Smooth muscle cell (in vitro differentiated cells): ENCODE results near the gene AATF. TPM values are rescaled to one million over a fixed set of nuclear protein-coding genes. Genes with fewer than 3 reads are reported as not detected.

Source experiments
- DNase-seq: peaks from one replicate; lab custom pipeline; 2025; ENCODE audit not compliant: unreplicated experiment; lab: John Stamatoyannopoulos, UW
- H2AFZ ChIP-seq: fragments of 200-600 bp; sonication (generic); 2 replicates; pipeline ENCODE4 v1.6.0; 2016; ENCODE audit warnings: antibody characterized with exemption, low read depth, mild to moderate bottlenecking
- H3F3A ChIP-seq: fragments of 200-600 bp; sonication (generic); 2 replicates; pipeline ENCODE4 v1.6.0; 2017; ENCODE audit warnings: antibody characterized with exemption, low read depth
- H3K27ac ChIP-seq: fragments of 200-600 bp; sonication (generic); 2 replicates; pipeline ENCODE4 v1.5.1; 2016; ENCODE audit warnings: low read depth, mild to moderate bottlenecking
- H3K27me3 ChIP-seq: fragments of 200-600 bp; sonication (generic); 2 replicates; pipeline ENCODE4 v1.6.1; 2016; ENCODE audit warnings: low read depth, mild to moderate bottlenecking
- H3K36me3 ChIP-seq: fragments of 200-600 bp; sonication (generic); 2 replicates; pipeline ENCODE4 v1.5.1; 2016; ENCODE audit warnings: low read depth
- H3K4me1 ChIP-seq: fragments of 200-600 bp; sonication (generic); 2 replicates; pipeline ENCODE4 v1.5.1; 2016; ENCODE audit warnings: low read depth
- H3K4me2 ChIP-seq: fragments of 200-600 bp; sonication (generic); 2 replicates; pipeline ENCODE4 v1.6.0; 2016; ENCODE audit warnings: mild to moderate bottlenecking
- H3K4me3 ChIP-seq: fragments of 200-600 bp; sonication (generic); 2 replicates; pipeline ENCODE4 v1.5.1; 2016; ENCODE audit warnings: mild to moderate bottlenecking
- H3K79me2 ChIP-seq: fragments of 200-600 bp; sonication (generic); 2 replicates; pipeline ENCODE4 v1.6.0; 2016; ENCODE audit warnings: low read depth, mild to moderate bottlenecking
- H3K9ac ChIP-seq: fragments of 200-600 bp; sonication (generic); 2 replicates; pipeline ENCODE4 v1.6.0; 2016; ENCODE audit warnings: low read depth
- H3K9me3 ChIP-seq: fragments of 200-600 bp; sonication (generic); replicated peaks from 2 replicates; pipeline ENCODE4 v1.5.1; 2016; ENCODE audit warnings: low read depth
- H4K20me1 ChIP-seq: fragments of 200-600 bp; sonication (generic); 2 replicates; pipeline ENCODE4 v1.6.0; 2016; ENCODE audit warnings: low read depth
- CTCF ChIP-seq: fragments of 200-600 bp; sonication (generic); IDR thresholded peaks from 2 replicates; pipeline ENCODE4 v1.5.1; 2017; ENCODE audit warnings: borderline replicate concordance, mild to moderate bottlenecking, antibody characterized with exemption; ENCODE audit not compliant: insufficient read depth, poor library complexity, severe bottlenecking
- WGBS: methylation state at CpG from one replicate; pipeline ENCODE4 v1.1.7; 2016; ENCODE audit warnings: low lambda C conversion rate; 5-methylcytosine and 5-hydroxymethylcytosine counted together
- polyA plus RNA-seq: library from polyadenylated mRNA; unstranded; fragments of >200 nt; fragmentation: Nextera tagmentation; extraction: Ambion mirVana; gene quantifications from 2 replicates; pipeline ENCODE4 v1.2.1, GENCODE V29; 2016
- total RNA-seq: library from RNA; depleted of rRNA; stranded (reverse); fragments of >200 nt; gene quantifications from 2 replicates; pipeline ENCODE4 v1.2.3, GENCODE V29; 2014

AATF gene
- total and polyA plus RNA-seq, 2 experiments from 2014 or later: 18.5 to 38.0 TPM

- Histone ChIP-seq H3K36me3 (no peaks in the 10 kb centered on the region), H3K4me1 (peaks cover 18% of the 10 kb centered on the region), H3K27me3 (no peaks in the 10 kb centered on the region), H3K27ac (no peak overlapping the region), H2AFZ (no peak overlapping the region), H3K9ac (no peak overlapping the region), H3K4me3 (no peak overlapping the region), H3K4me2 (no peak overlapping the region), H4K20me1 (peaks cover 28% of the 10 kb centered on the region), H3F3A (no peaks in the 10 kb centered on the region), H3K79me2 (peaks cover 5% of the 10 kb centered on the region), H3K9me3 (no peaks in the 10 kb centered on the region)
- WGBS: 89% methylated on average over 3 of the region's 3 CpGs
- TF ChIP-seq CTCF: no peak
- no peak for DNase-seq
Observed at GRCh38 chr17:37019117-37019740, 70.5 kb downstream of the AATF start.

GRCh38 chr17:37019741-37020129 lies 71.0 kb downstream of the AATF start:
- peaks cover 18% of the 10 kb centered on the region for H3K4me1 ChIP-seq
- no peak for TF ChIP-seq CTCF
- no peaks in the 10 kb centered on the region for H3K27me3 ChIP-seq
- no peak overlapping the region for H3K4me2 ChIP-seq
- no peaks in the 10 kb centered on the region for H3K36me3 ChIP-seq
- peaks cover 2% of the 10 kb centered on the region for H3K79me2 ChIP-seq
- H2AFZ ChIP-seq: no peak overlapping the region
- 98% methylated on average over 4 of the region's 4 CpGs for WGBS
- no peak overlapping the region for H3K27ac ChIP-seq
- no peak overlapping the region for H3K9ac ChIP-seq
- no peaks in the 10 kb centered on the region for H3K9me3 ChIP-seq
- no peak for DNase-seq
- H3K4me3 ChIP-seq: no peak overlapping the region
- H4K20me1 ChIP-seq: peaks cover 23% of the 10 kb centered on the region
- H3F3A ChIP-seq: no peaks in the 10 kb centered on the region

GRCh38 chr17:37024181-37024637 lies 75.5 kb downstream of the AATF start:
- WGBS: 67% methylated on average over 3 of the region's 3 CpGs
- no peak for TF ChIP-seq CTCF
- no peaks in the 10 kb centered on the region for H3K79me2 ChIP-seq
- no peak overlapping the region for H3K4me3 ChIP-seq
- no peaks in the 10 kb centered on the region for H3K36me3 ChIP-seq
- no peak overlapping the region for H3K9ac ChIP-seq
- no peak for DNase-seq
- H2AFZ ChIP-seq: no peak overlapping the region
- H3K4me2 ChIP-seq: no peak overlapping the region
- H3K9me3 ChIP-seq: no peaks in the 10 kb centered on the region
- no peaks in the 10 kb centered on the region for H3K27me3 ChIP-seq
- H3K27ac ChIP-seq: no peak overlapping the region
- no peaks in the 10 kb centered on the region for H3F3A ChIP-seq
- H4K20me1 ChIP-seq: peaks cover 4% of the 10 kb centered on the region
- H3K4me1 ChIP-seq: peaks cover 5% of the 10 kb centered on the region

- no peaks in the 10 kb centered on the region for H3F3A ChIP-seq
- H3K4me2 ChIP-seq: no peak overlapping the region
- no peaks in the 10 kb centered on the region for H3K27me3 ChIP-seq
- no peaks in the 10 kb centered on the region for H3K4me1 ChIP-seq
- no peak overlapping the region for H3K9ac ChIP-seq
- no peak for DNase-seq
- TF ChIP-seq CTCF: no peak
- no peak overlapping the region for H3K27ac ChIP-seq
- H2AFZ ChIP-seq: no peak overlapping the region
- 57% methylated on average over 8 of the region's 8 CpGs for WGBS
- no peaks in the 10 kb centered on the region for H3K9me3 ChIP-seq
- no peaks in the 10 kb centered on the region for H3K36me3 ChIP-seq
- H3K79me2 ChIP-seq: no peaks in the 10 kb centered on the region
- H3K4me3 ChIP-seq: no peak overlapping the region
- H4K20me1 ChIP-seq: peaks cover 4% of the 10 kb centered on the region
Observed at GRCh38 chr17:37025238-37025637, 76.5 kb downstream of the AATF start.
